Transverse colon (tissue), 4 donors: ENCODE data around the gene PDXDC1. TPM values are rescaled to one million over a fixed set of nuclear protein-coding genes. Genes with fewer than 3 reads are reported as not detected.
"Not testable (repeated sequence)": the region's sequence is repeated elsewhere in the genome, so short reads cannot be mapped to it uniquely, and the experiment has no call there.

Source experiments
- DNase-seq: peaks from one replicate; pipeline ENCODE4 v3.0.0-alpha.2; 2019
- H3K27ac ChIP-seq, 4 donors: fragments of 200-600 bp; sonication (generic); 2 replicates each; pipeline ENCODE4 v1.5.1; 2016 to 2018; ENCODE audit warnings: inconsistent platforms in 4 of 4
- H3K27me3 ChIP-seq: fragments of 200-600 bp; sonication (generic); 2 replicates; pipeline ENCODE4 v1.5.1; 2017; ENCODE audit warnings: inconsistent platforms
- H3K36me3 ChIP-seq, 4 donors: fragments of 200-600 bp; sonication (generic); 2 replicates each; pipeline ENCODE4 v1.5.1; 2017 to 2019; ENCODE audit warnings: inconsistent platforms in 4 of 4
- H3K4me1 ChIP-seq, 4 donors: fragments of 200-600 bp; sonication (generic); 2 replicates each; pipeline ENCODE4 v1.5.1; 2017 to 2020; ENCODE audit warnings: inconsistent platforms in 4 of 4
- H3K4me3 ChIP-seq, 4 donors: fragments of 200-600 bp; sonication (generic); 1 replicate in 1 of 4; 2 replicates in 3 of 4; pipeline versions ENCODE4 v1.5.1 to v1.6.1; 2017 to 2019; ENCODE audit warnings: inconsistent platforms in 4 of 4
- H3K9me3 ChIP-seq, 2 donors: fragments of 200-600 bp; sonication (generic); 2 replicates each; pipeline ENCODE4 v1.5.1; 2017 to 2019; ENCODE audit warnings: inconsistent platforms in 2 of 2
- EP300 ChIP-seq: sonication (generic); formaldehyde crosslinking; IDR thresholded peaks from one replicate; pipeline ENCODE4 v1.6.1; 2017; ENCODE audit warnings: antibody characterized with exemption, low read depth
- POLR2A ChIP-seq: fragments of 450-650 bp; IDR thresholded peaks from one replicate; pipeline ENCODE4 v1.6.1; 2016; ENCODE audit warnings: antibody characterized with exemption, mild to moderate bottlenecking, moderate library complexity
- POLR2AphosphoS5 ChIP-seq, 3 donors: sonication (generic); formaldehyde crosslinking; IDR thresholded peaks; one replicate each; pipeline ENCODE4 v1.6.1; 2016; ENCODE audit warnings: antibody characterized with exemption in 3 of 3
- WGBS, 2 donors: methylation state at CpG; one replicate each; pipeline ENCODE4 v1.1.5; 2018; ENCODE audit warnings: low coverage in 1 of 2; 5-methylcytosine and 5-hydroxymethylcytosine counted together
- in situ Hi-C, 4 donors: fragments of 200-750 bp; cut with MboI; loops; one replicate each; pipeline versions ENCODE4 v1.15.0 to v1.15.1; 2017; ENCODE audit warnings: low sequenced_read_pairs in 3 of 4, low pct_ligation_motif_present in 1 of 4, low pct_unique_long_range_greater_than_20kb in 1 of 4
- intact Hi-C: fragments of 100-400 bp; cut with DNase I; formaldehyde crosslinking; loops from one replicate; pipeline ENCODE4 v1.15.1; 2023; ENCODE audit warnings: low total_unique reads
- total RNA-seq, 4 donors: library from RNA; depleted of rRNA; stranded (reverse); fragments of >200 nt; gene quantifications; one replicate each; pipeline ENCODE4 v1.1.0, GENCODE V29; 2016
- TF ChIP-seq, protein P1 (sequence below), 5 experiments: fragments of 200-600 bp in 3 of 5; fragments of 450-650 bp in 2 of 5; sonication (generic) in 3 of 5; IDR thresholded peaks; 1 replicate in 2 of 5; 2 replicates in 3 of 5; pipeline ENCODE4 v1.5.1; 2016 to 2017; ENCODE audit warnings: antibody characterized with exemption in 5 of 5, inconsistent platforms in 3 of 5, mild to moderate bottlenecking in 2 of 5, moderate library complexity in 1 of 5

PDXDC1 gene
- total RNA-seq, 4 donors from 2014 or later, result 95.8 to 162 (median 133) TPM

- H3K9me3 ChIP-seq, result no peaks in the 10 kb centered on the region
- no peak overlapping the region for H3K4me3 ChIP-seq
- TF ChIP-seq EP300 (no peak), POLR2A (no peak), POLR2AphosphoS5 (IDR thresholded peaks at IDR 0.05) (peak in 1 of 3 donors; percentile 53)
- TF ChIP-seq, protein P1, sequence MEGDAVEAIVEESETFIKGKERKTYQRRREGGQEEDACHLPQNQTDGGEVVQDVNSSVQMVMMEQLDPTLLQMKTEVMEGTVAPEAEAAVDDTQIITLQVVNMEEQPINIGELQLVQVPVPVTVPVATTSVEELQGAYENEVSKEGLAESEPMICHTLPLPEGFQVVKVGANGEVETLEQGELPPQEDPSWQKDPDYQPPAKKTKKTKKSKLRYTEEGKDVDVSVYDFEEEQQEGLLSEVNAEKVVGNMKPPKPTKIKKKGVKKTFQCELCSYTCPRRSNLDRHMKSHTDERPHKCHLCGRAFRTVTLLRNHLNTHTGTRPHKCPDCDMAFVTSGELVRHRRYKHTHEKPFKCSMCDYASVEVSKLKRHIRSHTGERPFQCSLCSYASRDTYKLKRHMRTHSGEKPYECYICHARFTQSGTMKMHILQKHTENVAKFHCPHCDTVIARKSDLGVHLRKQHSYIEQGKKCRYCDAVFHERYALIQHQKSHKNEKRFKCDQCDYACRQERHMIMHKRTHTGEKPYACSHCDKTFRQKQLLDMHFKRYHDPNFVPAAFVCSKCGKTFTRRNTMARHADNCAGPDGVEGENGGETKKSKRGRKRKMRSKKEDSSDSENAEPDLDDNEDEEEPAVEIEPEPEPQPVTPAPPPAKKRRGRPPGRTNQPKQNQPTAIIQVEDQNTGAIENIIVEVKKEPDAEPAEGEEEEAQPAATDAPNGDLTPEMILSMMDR (IDR thresholded peaks at IDR 0.05), result peak in 3 of 5 experiments; percentile 18 to 24 (median 23)
- in situ Hi-C loops (no loop called here), intact Hi-C loops (no loop called here)
- DNase-seq, result peak; percentile 78
- peaks cover 0 to 34% (median 13%) of the 10 kb centered on the region in 4 donors for H3K36me3 ChIP-seq
- 44 to 52% methylated on average over 1 to 16 of the region's 16 CpGs for WGBS, 2 donors
- no peaks in the 10 kb centered on the region for H3K27me3 ChIP-seq
- peak overlapping the region; percentile 2 to 56 (median 52) for H3K27ac ChIP-seq
- peaks cover 5 to 14% (median 10%) of the 10 kb centered on the region in 4 donors for H3K4me1 ChIP-seq
Observed at GRCh38 chr16:15041271-15042004, 66.6 kb downstream of the PDXDC1 start.

GRCh38 chr16:15043344-15043743 lies 68.5 kb downstream of the PDXDC1 start:
- H3K27me3 ChIP-seq, result no peaks in the 10 kb centered on the region
- no peaks in the 10 kb centered on the region for H3K9me3 ChIP-seq
- H3K4me1 ChIP-seq, result peaks cover 5 to 14% (median 10%) of the 10 kb centered on the region in 4 donors
- H3K4me3 ChIP-seq, result no peak overlapping the region
- in situ Hi-C loops, result no loop called here
- DNase-seq, result no peak
- H3K36me3 ChIP-seq, result peaks cover 0 to 27% (median 3%) of the 10 kb centered on the region in 4 donors
- intact Hi-C loops, result no loop called here
- TF ChIP-seq POLR2A (no peak), EP300 (no peak), POLR2AphosphoS5 (IDR thresholded peaks at IDR 0.05) (no peak)
- TF ChIP-seq, protein P1 (IDR thresholded peaks at IDR 0.05), result no peak
- H3K27ac ChIP-seq, result no peak overlapping the region
- 90 to 97% methylated on average over 2 to 5 of the region's 5 CpGs for WGBS, 2 donors

DNA sequence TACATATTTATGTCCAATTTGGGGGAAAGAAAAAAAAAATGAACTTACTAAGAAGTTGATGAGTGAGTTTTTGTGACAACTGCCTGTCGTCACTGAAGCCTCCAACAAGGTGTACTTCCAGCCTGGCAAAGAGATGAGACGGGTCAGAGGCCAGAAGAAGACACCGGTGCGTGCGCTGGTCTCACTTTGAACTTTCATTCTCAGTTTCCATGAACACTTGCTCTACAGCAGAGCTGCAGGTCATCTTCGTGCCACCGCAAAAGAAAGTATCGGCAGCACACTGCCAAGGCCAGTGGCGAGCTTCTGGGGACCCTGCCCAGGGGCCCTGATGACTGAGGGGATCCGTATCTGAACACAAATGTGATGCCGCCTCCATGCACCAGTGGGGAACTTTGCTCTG lies 69.5 kb downstream of the PDXDC1 start:
- Histone ChIP-seq H3K9me3 (no peaks in the 10 kb centered on the region), H3K36me3 (peaks cover 0 to 20% (median 0%) of the 10 kb centered on the region in 4 donors), H3K4me3 (no peak overlapping the region), H3K27ac (no peak overlapping the region), H3K4me1 (peaks cover 5 to 14% (median 10%) of the 10 kb centered on the region in 4 donors), H3K27me3 (no peaks in the 10 kb centered on the region)
- WGBS, 2 donors, result 92 to 96% methylated on average over 6 to 11 of the region's 11 CpGs
- no peak for DNase-seq
- in situ Hi-C loops, result no loop called here
- intact Hi-C loops, result no loop called here
- TF ChIP-seq EP300 (no peak), POLR2AphosphoS5 (IDR thresholded peaks at IDR 0.05) (no peak), POLR2A (no peak)
- TF ChIP-seq, protein P1 (IDR thresholded peaks at IDR 0.05), result no peak

DNA sequence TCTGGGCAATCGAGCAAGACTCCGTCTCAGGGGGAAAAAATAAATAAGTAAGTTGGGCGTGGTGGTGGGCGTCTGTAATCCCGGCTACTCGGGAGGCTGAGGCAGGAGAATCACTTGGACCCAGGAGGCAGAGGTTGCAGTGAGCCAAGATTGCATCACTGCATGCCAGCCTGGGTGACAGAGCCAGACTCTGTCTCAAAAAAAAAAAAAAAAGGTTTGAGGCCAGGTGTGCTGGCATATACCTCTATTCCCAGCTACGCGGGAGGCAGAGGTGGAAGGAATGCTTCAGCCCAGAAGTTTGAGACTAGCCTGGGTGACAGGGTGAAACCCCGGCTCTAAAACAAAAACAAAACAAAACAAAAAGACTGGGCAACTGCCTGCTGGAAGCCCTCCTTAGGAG lies 70.4 kb downstream of the PDXDC1 start:
- WGBS, 2 donors, result 67 to 79% methylated on average over 2 to 9 of the region's 9 CpGs
- H3K4me1 ChIP-seq, result peaks cover 5 to 17% (median 10%) of the 10 kb centered on the region in 4 donors
- H3K27me3 ChIP-seq, in situ Hi-C loops, intact Hi-C loops, H3K9me3 ChIP-seq, DNase-seq, H3K4me3 ChIP-seq, H3K27ac ChIP-seq: not testable (repeated sequence)
- H3K36me3 ChIP-seq, result peaks cover 0 to 10% (median 0%) of the 10 kb centered on the region in 4 donors
